Keratinocyte (primary cell): ENCODE data around the gene TH. TPM values are rescaled to one million over a fixed set of nuclear protein-coding genes. Genes with fewer than 3 reads are reported as not detected.
A peak's percentile ranks its signal among the peaks of the same experiment; 100 is the strongest.

Source experiments
- DNase-seq: peaks from one replicate; pipeline ENCODE4 v3.0.0-alpha.2; 2011; ENCODE audit warnings: low read depth, missing footprints, low spot score
- FAIRE-seq: peaks from 2 replicates; lab custom pipeline; 2011; peaks lifted over from hg19 to GRCh38; lab: Jason Lieb, UNC
- H2AFZ ChIP-seq: 2 replicates; pipeline ENCODE4 v1.6.0; 2012; ENCODE audit warnings: low read length, control low read depth, inconsistent platforms; ENCODE audit not compliant: control insufficient read depth
- H3K27ac ChIP-seq: 2 replicates; pipeline ENCODE4 v1.5.1; 2011; ENCODE audit warnings: low read length; ENCODE audit not compliant: control insufficient read depth, insufficient read depth
- H3K27me3 ChIP-seq: 3 replicates; pipeline ENCODE4 v1.6.0; 2011; ENCODE audit warnings: low read length; ENCODE audit not compliant: control insufficient read depth, insufficient read depth; ENCODE audit errors: extremely low read depth
- H3K36me3 ChIP-seq, 2 experiments: 2 replicates in 1 of 2; 3 replicates in 1 of 2; pipeline ENCODE4 v1.5.1; 2011; ENCODE audit warnings: low read length in 2 of 2, mild to moderate bottlenecking in 1 of 2; ENCODE audit not compliant: control insufficient read depth in 2 of 2, insufficient read depth in 2 of 2; ENCODE audit errors: extremely low read depth in 1 of 2
- H3K4me1 ChIP-seq: 3 replicates; pipeline ENCODE4 v1.5.1; 2011; ENCODE audit warnings: low read length; ENCODE audit not compliant: control insufficient read depth, insufficient read depth; ENCODE audit errors: extremely low read depth
- H3K4me2 ChIP-seq: 3 replicates; pipeline ENCODE4 v1.6.0; 2011; ENCODE audit warnings: low read depth, low read length; ENCODE audit not compliant: control insufficient read depth, insufficient read depth; ENCODE audit errors: extremely low read depth
- H3K4me3 ChIP-seq, 3 experiments: fragments of 200-600 bp in 1 of 3; sonication (generic) in 1 of 3; 2 replicates in 2 of 3; 3 replicates in 1 of 3; pipeline ENCODE4 v1.5.1; 2011 to 2016; ENCODE audit warnings: low read length in 3 of 3, mild to moderate bottlenecking in 3 of 3, control low read depth in 2 of 3, inconsistent platforms in 1 of 3, low read depth in 1 of 3, mixed read lengths in 1 of 3, mixed run types in 1 of 3, moderate library complexity in 1 of 3; ENCODE audit not compliant: control insufficient read depth in 2 of 3, insufficient read depth in 2 of 3; ENCODE audit errors: extremely low read depth in 1 of 3
- H3K79me2 ChIP-seq: 2 replicates; pipeline ENCODE4 v1.6.0; 2012; ENCODE audit warnings: low read length; ENCODE audit not compliant: control insufficient read depth, insufficient read depth
- H3K9ac ChIP-seq: 3 replicates; pipeline ENCODE4 v1.6.0; 2011; ENCODE audit warnings: low read length; ENCODE audit not compliant: control insufficient read depth, insufficient read depth; ENCODE audit errors: extremely low read depth
- H3K9me1 ChIP-seq: 3 replicates; pipeline ENCODE4 v1.6.0; 2011; ENCODE audit warnings: low read length; ENCODE audit not compliant: control insufficient read depth, insufficient read depth; ENCODE audit errors: extremely low read depth
- H3K9me3 ChIP-seq: 2 replicates; pipeline ENCODE4 v1.5.1; 2012; ENCODE audit warnings: low read depth, low read length; ENCODE audit not compliant: control insufficient read depth
- H4K20me1 ChIP-seq: 3 replicates; pipeline ENCODE4 v1.6.0; 2011; ENCODE audit warnings: low read length; ENCODE audit not compliant: control insufficient read depth, insufficient read depth; ENCODE audit errors: extremely low read depth
- CTCF ChIP-seq, 3 experiments: IDR thresholded peaks in 1 of 3; conservative IDR thresholded peaks in 1 of 3; optimal IDR thresholded peaks in 1 of 3; 2 replicates in 2 of 3; 3 replicates in 1 of 3; pipeline versions ENCODE3 to v1.5.1; 2011; ENCODE audit warnings: low read length in 3 of 3, mild to moderate bottlenecking in 3 of 3, moderate library complexity in 2 of 3, control low read depth in 1 of 3, inconsistent platforms in 1 of 3; ENCODE audit not compliant: insufficient read depth in 2 of 3; ENCODE audit errors: extremely low read depth in 1 of 3
- EZH2 ChIP-seq: IDR thresholded peaks from one replicate; pipeline ENCODE4 v1.6.1; 2012; ENCODE audit warnings: inconsistent platforms, mild to moderate bottlenecking, low read length, moderate library complexity
- dilution Hi-C: fragments of 300-500 bp; cut with MboI; formaldehyde crosslinking; loops from one replicate; pipeline ENCODE4 v1.7.0; 2020; ENCODE audit warnings: low sequenced_read_pairs; ENCODE audit not compliant: extremely low pct_ligation_motif_present
- polyA plus RNA-seq, 5 experiments: library from polyadenylated mRNA; depleted of rRNA in 3 of 5; stranded (reverse) in 3 of 5; stranded (forward) in 1 of 5; unstranded in 1 of 5; fragments of >200 nt; gene quantifications; 1 replicate in 1 of 5; 2 replicates in 3 of 5; 3 replicates in 1 of 5; pipeline versions ENCODE4 v1.2.1 to v1.2.3, GENCODE V29; 2011 to 2012; ENCODE audit warnings: missing spikeins in 2 of 5, low read depth in 1 of 5, low replicate concordance in 1 of 5

TH gene
- polyA plus RNA-seq, 1 donor (not counting 4 experiments of a cell fraction or from before 2014, with no cell fraction given) = 0.50 TPM

GRCh38 chr11:2156416-2157182, 15.0 kb downstream of the TH start:
- H3K9ac ChIP-seq = no peak overlapping the region
- no peak overlapping the region for H2AFZ ChIP-seq
- DNase-seq (no peak), FAIRE-seq (peak; percentile 53)
- H3K27me3 ChIP-seq = peaks cover 4% of the 10 kb centered on the region
- H3K9me1 ChIP-seq = no peaks in the 10 kb centered on the region
- H3K27ac ChIP-seq = no peak overlapping the region
- H3K4me2 ChIP-seq = no peak overlapping the region
- H3K4me1 ChIP-seq = peaks cover 3% of the 10 kb centered on the region
- H3K79me2 ChIP-seq = no peaks in the 10 kb centered on the region
- no peaks in the 10 kb centered on the region for H3K36me3 ChIP-seq
- no peaks in the 10 kb centered on the region for H3K9me3 ChIP-seq
- dilution Hi-C loops = no loop called here
- peaks cover 1% of the 10 kb centered on the region for H4K20me1 ChIP-seq
- no peak for TF ChIP-seq EZH2
- peak; percentile 79 to 98 (median 92) for TF ChIP-seq CTCF (optimal IDR thresholded peaks at IDR 0.05 in 1 of 3, IDR thresholded peaks at IDR 0.05 in 1 of 3, conservative IDR thresholded peaks at IDR 0.05 in 1 of 3; ENCODE audit: extremely low read depth in 1 of 3, insufficient read depth in 2 of 3, low read length in 3 of 3)
- no peak overlapping the region for H3K4me3 ChIP-seq

GRCh38 chr11:2155511-2155910, 16.1 kb downstream of the TH start:
- no peak for DNase-seq
- FAIRE-seq = no peak
- dilution Hi-C loops = no loop called here
- no peak overlapping the region for H3K9ac ChIP-seq
- no peaks in the 10 kb centered on the region for H3K9me1 ChIP-seq
- peaks cover 3% of the 10 kb centered on the region for H4K20me1 ChIP-seq
- no peak overlapping the region for H3K4me2 ChIP-seq
- H3K79me2 ChIP-seq = no peaks in the 10 kb centered on the region
- no peak overlapping the region for H3K4me3 ChIP-seq
- TF ChIP-seq CTCF (optimal IDR thresholded peaks at IDR 0.05 in 1 of 3, IDR thresholded peaks at IDR 0.05 in 1 of 3, conservative IDR thresholded peaks at IDR 0.05 in 1 of 3; ENCODE audit: extremely low read depth in 1 of 3, insufficient read depth in 2 of 3, low read length in 3 of 3) = no peak
- TF ChIP-seq EZH2 = no peak
- no peaks in the 10 kb centered on the region for H3K36me3 ChIP-seq
- H2AFZ ChIP-seq = no peak overlapping the region
- H3K27me3 ChIP-seq = peaks cover 12% of the 10 kb centered on the region
- no peaks in the 10 kb centered on the region for H3K9me3 ChIP-seq
- peaks cover 5% of the 10 kb centered on the region for H3K4me1 ChIP-seq
- no peak overlapping the region for H3K27ac ChIP-seq
